GM12891 (cell line): ENCODE data around the gene PLD3.

Source experiments
- DNase-seq: peaks from one replicate; pipeline ENCODE4 v3.0.0; 2011; ENCODE audit warnings: low spot score; ENCODE audit not compliant: insufficient read length
- FAIRE-seq: peaks from 2 replicates; lab custom pipeline; 2011; peaks lifted over from hg19 to GRCh38; lab: Jason Lieb, UNC
- PAX5 ChIP-seq: IDR thresholded peaks from 2 replicates; pipeline ENCODE4 v1.6.1; 2011; ENCODE audit warnings: low read length, moderate library complexity, mild to moderate bottlenecking; ENCODE audit not compliant: insufficient read depth, severe bottlenecking
- POLR2A ChIP-seq: IDR thresholded peaks from 2 replicates; pipeline ENCODE4 v1.6.1; 2011; ENCODE audit warnings: low read depth, low read length, control low read depth
- POLR2AphosphoS5 ChIP-seq: IDR thresholded peaks from 2 replicates; pipeline ENCODE4 v1.6.1; 2011; ENCODE audit warnings: low read depth, low read length, control low read depth
- POU2F2 ChIP-seq: IDR thresholded peaks from 2 replicates; pipeline ENCODE4 v1.6.1; 2011; ENCODE audit warnings: low read depth, mild to moderate bottlenecking, control low read depth, low read length, moderate library complexity
- SPI1 ChIP-seq: IDR thresholded peaks from 2 replicates; pipeline ENCODE4 v1.6.1; 2011; ENCODE audit warnings: low read depth, low read length, control low read depth
- TAF1 ChIP-seq: IDR thresholded peaks from 2 replicates; pipeline ENCODE4 v1.6.1; 2011; ENCODE audit warnings: low read depth, low read length, control low read depth

The PLD3 gene

DNA sequence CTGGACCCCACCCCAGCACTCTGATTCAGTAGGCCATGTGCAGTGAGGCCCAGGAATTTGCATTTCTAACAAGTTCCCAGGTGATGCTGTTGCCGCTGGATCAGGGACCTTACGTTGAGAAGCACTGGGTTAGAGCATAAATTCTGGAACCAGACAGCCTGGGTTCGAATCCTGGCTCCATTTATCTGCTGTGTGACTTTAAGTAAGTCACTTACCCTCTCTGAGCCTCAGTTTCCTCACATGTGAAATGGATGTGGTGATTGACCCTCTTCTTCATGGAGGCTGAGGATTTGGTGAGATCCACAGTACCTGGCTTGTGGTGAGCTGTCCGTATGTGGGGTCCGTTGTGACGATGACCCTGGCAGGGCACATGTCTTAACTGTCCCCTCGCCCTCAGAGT, 25.6 kb downstream of the PLD3 start:
- TF ChIP-seq POU2F2 (no peak), POLR2A (no peak), SPI1 (no peak), TAF1 (no peak), PAX5 (no peak)
- FAIRE-seq (no peak), DNase-seq (no peak)

DNA sequence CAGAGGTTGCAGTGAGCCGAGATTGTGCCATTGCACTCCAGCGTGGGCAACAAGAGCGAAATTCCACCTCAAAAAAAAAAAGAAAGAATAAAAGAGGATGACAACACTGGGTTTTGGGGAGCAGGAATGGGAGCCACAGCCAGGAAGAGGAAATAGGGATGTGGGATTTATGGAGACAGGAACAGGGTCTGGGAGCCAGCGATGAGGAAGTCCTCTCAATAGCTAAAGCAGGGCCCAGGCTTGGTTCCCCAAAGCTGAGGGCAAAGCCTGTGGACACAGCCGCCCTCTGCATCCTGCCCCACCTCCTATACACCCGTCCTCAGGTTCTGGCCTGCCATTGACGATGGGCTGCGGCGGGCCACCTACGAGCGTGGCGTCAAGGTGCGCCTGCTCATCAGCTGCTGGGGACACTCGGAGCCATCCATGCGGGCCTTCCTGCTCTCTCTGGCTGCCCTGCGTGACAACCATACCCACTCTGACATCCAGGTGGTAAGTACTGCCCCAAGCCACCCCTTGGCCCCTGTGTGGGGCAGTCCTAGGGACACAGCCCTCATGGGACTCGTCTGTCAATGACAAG, 27.9 kb downstream of the PLD3 start:
- TF ChIP-seq PAX5 = no peak
- TF ChIP-seq POU2F2 = no peak
- no peak for TF ChIP-seq TAF1
- TF ChIP-seq POLR2A = no peak
- no peak for TF ChIP-seq SPI1
- TF ChIP-seq POLR2AphosphoS5 = no peak
- DNase-seq = no peak
- FAIRE-seq = no peak

DNA sequence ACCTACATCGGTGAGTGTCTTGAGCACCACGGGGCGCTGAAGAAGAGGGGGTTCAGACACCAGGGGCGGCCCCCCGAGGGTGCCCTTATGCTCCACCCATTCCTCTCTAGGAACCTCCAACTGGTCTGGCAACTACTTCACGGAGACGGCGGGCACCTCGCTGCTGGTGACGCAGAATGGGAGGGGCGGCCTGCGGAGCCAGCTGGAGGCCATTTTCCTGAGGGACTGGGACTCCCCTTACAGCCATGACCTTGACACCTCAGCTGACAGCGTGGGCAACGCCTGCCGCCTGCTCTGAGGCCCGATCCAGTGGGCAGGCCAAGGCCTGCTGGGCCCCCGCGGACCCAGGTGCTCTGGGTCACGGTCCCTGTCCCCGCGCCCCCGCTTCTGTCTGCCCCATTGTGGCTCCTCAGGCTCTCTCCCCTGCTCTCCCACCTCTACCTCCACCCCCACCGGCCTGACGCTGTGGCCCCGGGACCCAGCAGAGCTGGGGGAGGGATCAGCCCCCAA, 29.4 kb downstream of the PLD3 start:
- FAIRE-seq (no peak), DNase-seq (no peak)
- no peak for TF ChIP-seq POLR2AphosphoS5
- no peak for TF ChIP-seq POLR2A
- TF ChIP-seq TAF1 = no peak
- no peak for TF ChIP-seq POU2F2
- no peak for TF ChIP-seq PAX5
- no peak for TF ChIP-seq SPI1

DNA sequence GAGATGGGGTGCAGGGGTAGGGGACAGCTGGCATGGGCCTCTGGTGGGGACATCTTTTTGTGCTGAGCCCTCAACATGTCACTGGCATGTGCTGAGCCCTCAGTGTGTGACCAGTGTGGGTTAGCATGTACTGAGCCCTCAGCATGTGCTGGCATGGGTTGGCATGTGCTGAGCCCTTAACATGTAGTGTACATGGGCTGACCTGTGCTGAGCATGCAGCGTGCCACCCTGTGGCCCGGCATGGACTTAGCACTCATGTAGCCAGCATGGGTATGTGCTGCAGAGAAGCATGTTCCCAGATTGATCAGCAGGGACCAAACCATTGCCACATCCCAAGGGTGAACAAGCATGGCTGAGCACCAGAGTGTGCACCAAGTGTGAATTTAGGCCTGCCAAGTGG, 30.0 kb downstream of the PLD3 start:
- DNase-seq (no peak), FAIRE-seq (no peak)
- TF ChIP-seq POLR2A (no peak), POLR2AphosphoS5 (no peak), PAX5 (no peak), SPI1 (no peak), POU2F2 (no peak), TAF1 (no peak)

DNA sequence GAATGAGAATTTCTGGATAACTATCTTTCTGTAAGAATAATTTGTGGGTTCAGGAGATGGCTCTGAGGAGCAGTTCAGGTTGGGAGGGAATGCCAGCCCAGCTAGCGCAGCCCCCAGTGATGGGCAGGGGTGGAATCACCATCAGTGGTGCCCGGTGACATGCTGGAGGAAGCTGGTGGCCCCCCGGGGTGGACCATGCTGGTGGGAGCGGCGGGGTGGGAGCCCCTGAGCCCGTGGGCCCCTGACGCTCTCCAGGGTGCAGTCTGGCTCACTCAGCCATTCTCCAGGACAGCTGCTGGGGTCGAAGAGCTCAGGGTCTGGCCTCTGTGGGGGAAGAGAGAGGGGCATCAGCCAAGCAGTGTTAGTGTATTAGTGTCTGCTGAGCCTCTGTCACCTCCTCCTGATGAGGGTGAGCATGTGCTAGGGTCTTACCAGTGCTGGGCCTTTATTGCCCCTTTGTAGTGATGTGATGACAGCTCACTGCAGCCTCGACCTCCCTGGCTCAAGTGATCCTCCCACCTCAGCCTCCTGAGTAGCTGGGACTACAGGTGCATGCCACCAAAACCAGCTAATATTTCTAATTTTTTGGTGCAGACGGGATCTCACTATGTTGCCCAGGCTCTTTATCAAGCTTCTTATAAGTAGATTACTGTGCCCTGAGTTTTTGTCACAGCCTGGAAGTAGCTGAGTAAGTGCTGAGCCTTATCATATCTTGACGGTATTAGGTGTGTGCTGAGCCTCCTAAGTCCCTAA, 31.1 kb downstream of the PLD3 start:
- DNase-seq (no peak), FAIRE-seq (no peak)
- TF ChIP-seq PAX5 = no peak
- TF ChIP-seq POLR2AphosphoS5 = no peak
- TF ChIP-seq TAF1 = no peak
- TF ChIP-seq SPI1 = no peak
- no peak for TF ChIP-seq POU2F2
- no peak for TF ChIP-seq POLR2A

DNA sequence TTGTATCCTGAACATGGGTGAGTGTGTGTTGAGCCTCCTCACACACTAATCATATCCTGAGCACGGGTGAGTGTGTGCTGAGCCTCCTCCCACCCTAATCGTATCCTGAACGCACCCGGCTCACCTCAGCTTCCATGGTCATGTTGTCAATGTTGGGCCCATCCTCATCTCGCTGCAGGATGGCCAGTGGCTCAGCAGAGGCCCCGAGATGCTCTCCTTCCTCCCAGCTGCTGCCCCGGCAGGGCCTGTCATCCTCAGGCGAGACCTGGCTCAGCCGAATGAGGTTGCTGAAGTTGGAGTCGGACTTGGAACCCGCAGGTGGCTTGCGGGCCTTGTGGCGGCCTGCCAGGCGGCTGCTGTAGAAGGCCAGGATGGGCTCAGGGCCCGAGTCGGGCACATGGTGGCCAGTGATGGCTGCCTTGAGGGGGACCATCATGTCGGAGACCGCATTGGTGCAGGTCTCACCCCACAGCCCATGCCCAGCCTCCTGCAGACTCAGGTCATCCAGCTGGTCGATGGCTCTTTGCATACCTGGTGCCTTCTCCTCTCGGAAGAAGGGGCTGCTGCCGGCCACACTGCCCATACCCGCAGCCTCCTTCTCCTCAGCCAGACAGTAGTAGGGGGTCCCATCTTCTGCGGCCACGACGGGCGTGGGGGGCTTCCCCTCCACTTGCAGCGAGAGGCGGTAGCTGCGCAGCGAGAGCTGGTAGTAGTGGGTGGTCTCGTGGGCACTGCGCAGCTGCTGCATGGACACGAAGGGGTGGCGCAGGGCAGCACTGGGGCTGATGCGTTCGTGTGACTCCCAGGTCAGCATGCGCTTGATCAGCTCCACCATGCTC, 31.9 kb downstream of the PLD3 start:
- DNase-seq (no peak), FAIRE-seq (no peak)
- no peak for TF ChIP-seq POU2F2
- no peak for TF ChIP-seq POLR2AphosphoS5
- TF ChIP-seq SPI1 = no peak
- TF ChIP-seq POLR2A = no peak
- TF ChIP-seq TAF1 = no peak
- no peak for TF ChIP-seq PAX5

DNA sequence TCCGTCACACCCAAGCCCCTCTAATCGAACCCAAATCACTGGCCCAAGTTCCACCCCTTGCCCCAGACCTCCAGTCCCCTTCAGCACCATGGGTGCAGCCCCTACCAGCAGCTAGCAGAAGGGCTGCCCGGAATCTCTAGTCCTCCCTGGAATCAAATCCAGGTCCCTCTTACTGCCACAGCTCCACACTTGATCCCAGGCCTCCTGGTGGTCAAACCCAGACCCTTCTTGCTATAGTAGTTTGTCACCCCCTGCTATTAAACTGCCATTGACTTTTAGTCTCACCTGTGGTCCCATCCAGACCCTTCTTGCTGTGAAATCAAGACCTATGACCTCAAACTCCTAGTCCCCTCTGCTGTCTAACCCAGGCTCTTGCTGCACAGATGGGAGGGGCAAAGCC, 32.8 kb downstream of the PLD3 start:
- TF ChIP-seq POLR2AphosphoS5 (no peak), PAX5 (no peak), TAF1 (no peak), SPI1 (no peak)
- no peak for FAIRE-seq

DNA sequence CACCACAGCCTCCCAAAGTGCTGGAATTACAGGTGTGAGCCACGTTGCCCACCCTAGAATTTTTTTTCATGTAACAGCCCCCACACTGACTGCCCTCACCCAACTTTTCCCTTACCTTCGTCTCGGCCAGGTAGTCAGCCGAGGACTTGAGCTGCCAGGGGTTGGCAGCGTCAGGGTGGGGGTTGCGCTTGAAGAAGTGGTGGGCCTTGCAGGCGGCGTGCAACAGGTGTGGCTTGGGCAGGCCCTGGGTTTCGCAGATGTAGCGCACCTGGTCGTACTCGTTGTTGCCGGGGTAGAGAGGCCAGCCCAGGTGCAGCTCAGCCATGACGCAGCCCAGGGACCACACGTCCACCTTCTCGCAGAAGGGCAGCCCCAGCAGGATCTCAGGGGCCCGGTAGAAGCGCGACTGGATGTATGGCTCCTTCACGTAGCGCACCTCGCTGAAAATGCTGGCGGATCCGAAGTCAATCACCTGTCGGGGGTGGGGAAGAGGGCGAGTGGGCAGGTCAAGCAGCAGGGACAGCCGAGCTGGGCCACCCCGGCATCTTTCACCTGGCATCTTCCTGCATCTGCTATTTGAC, 35.3 kb downstream of the PLD3 start:
- no peak for FAIRE-seq
- TF ChIP-seq POLR2A (no peak), TAF1 (no peak), POU2F2 (no peak), PAX5 (no peak), SPI1 (no peak), POLR2AphosphoS5 (no peak)
- no peak for DNase-seq

More for the DNA sequence above, 32.8 kb downstream of the PLD3 start:
- no peak for DNase-seq

DNA sequence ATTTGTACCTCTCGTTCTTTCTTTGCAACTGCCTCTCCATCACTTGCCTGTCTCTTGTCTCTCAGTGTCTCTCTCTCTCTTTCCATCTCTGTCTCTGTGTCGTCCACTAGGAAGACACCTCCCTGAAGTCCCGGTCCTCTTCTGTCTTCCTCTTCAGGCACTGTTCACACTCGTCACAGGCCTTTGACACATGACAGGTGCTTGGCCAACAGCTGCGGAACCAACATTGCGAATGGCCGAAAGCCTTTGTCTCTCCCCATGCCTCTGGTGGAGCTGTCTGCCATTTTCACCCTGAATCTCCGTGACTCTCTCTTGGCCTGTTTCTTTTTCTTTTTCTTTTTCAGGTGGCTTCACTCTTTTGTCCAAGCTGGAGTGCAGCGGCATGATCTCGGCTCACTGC, 38.7 kb downstream of the PLD3 start:
- TF ChIP-seq POLR2AphosphoS5 = no peak
- TF ChIP-seq PAX5 = no peak
- TF ChIP-seq POU2F2 = no peak
- no peak for TF ChIP-seq SPI1
- TF ChIP-seq POLR2A = no peak
- no peak for TF ChIP-seq TAF1
- FAIRE-seq (no peak), DNase-seq (no peak)
